ENCODE measurements around the gene NMNAT2.

NMNAT2 gene

GRCh38 chr1:183374825-183375224 lies 43.4 kb downstream of the NMNAT2 start:
- Histone ChIP-seq H3K4me3 (ENCODE audit: low read depth, low read length, poor library complexity, severe bottlenecking) (no peak overlapping the region), H3K4me1 (ENCODE audit: insufficient read depth, low read length, severe bottlenecking) (no peaks in the 10 kb centered on the region), H3K9me3 (ENCODE audit: low read length) (no peaks in the 10 kb centered on the region), H3K27me3 (ENCODE audit: insufficient read depth, low read length) (0 out of 2 replicates have a peak, but pooled peaks cover 4% of the 10 kb centered on the region), H3K9me2 (ENCODE audit: low read depth, low read length) (no peaks in the 10 kb centered on the region), H2AFZ (ENCODE audit: low read length) (no peak overlapping the region), H4K20me1 (ENCODE audit: insufficient read depth, low read length) (no peaks in the 10 kb centered on the region), H3K27ac (ENCODE audit: low read depth, low read length, poor library complexity, severe bottlenecking) (no peak overlapping the region), H3F3A (ENCODE audit: insufficient read depth, low read length) (no peaks in the 10 kb centered on the region), H3K79me2 (ENCODE audit: insufficient read depth, low read length) (no peaks in the 10 kb centered on the region), H3K4me2 (ENCODE audit: low read length) (no peak overlapping the region), H3K9ac (ENCODE audit: low read length) (no peak overlapping the region), H3K36me3 (ENCODE audit: insufficient read depth, low read length) (no peaks in the 10 kb centered on the region)
- TF ChIP-seq CTCF (IDR thresholded peaks at IDR 0.05; ENCODE audit: low read length) (no peak), EZH2 (IDR thresholded peaks at IDR 0.05; ENCODE audit: borderline replicate concordance, low read length) (no peak)

DNA sequence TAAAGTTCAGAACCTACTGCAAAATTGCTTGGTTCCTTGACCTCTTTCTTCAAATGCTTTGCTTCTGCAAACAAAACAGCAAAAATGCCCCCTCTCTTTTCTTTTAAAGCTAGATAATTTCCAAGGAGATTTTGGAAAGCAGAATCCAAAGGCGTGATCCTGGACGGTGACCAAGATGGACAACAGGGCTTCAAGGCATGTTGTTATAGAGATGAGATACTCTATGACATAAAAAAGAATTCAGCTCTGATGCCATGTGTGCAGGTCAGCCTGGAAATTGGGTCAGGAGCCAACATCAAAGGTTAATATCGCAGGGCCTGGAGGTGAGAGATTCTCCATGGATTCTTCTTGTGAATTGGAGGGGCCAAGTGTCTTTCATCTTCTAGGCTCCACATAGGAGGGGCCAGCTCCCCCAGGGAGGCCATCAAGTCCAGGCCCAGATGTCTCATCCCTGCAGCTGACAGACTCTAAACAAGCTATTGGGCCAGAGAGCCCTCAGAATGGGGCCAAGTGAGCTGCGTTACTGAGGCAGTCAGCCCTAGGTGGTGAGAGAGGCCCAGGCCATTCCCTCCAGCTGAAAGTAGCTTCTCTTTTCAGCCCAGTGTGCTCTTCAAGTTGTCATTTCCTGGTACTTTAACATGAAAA lies 45.5 kb downstream of the NMNAT2 start:
- Histone ChIP-seq H2AFZ (ENCODE audit: low read length) (no peak overlapping the region), H3K9ac (ENCODE audit: low read length) (no peak overlapping the region), H3K4me2 (ENCODE audit: low read length) (no peak overlapping the region), H4K20me1 (ENCODE audit: insufficient read depth, low read length) (no peaks in the 10 kb centered on the region), H3K4me3 (ENCODE audit: low read depth, low read length, poor library complexity, severe bottlenecking) (no peak overlapping the region), H3K9me3 (ENCODE audit: low read length) (no peaks in the 10 kb centered on the region), H3K27ac (ENCODE audit: low read depth, low read length, poor library complexity, severe bottlenecking) (no peak overlapping the region), H3K4me1 (ENCODE audit: insufficient read depth, low read length, severe bottlenecking) (no peaks in the 10 kb centered on the region), H3K36me3 (ENCODE audit: insufficient read depth, low read length) (no peaks in the 10 kb centered on the region), H3F3A (ENCODE audit: insufficient read depth, low read length) (no peaks in the 10 kb centered on the region), H3K27me3 (ENCODE audit: insufficient read depth, low read length) (0 out of 2 replicates have a peak, but pooled peaks cover 4% of the 10 kb centered on the region), H3K79me2 (ENCODE audit: insufficient read depth, low read length) (no peaks in the 10 kb centered on the region), H3K9me2 (ENCODE audit: low read depth, low read length) (no peaks in the 10 kb centered on the region)
- no peak for TF ChIP-seq EZH2 (IDR thresholded peaks at IDR 0.05; ENCODE audit: borderline replicate concordance, low read length)

DNA sequence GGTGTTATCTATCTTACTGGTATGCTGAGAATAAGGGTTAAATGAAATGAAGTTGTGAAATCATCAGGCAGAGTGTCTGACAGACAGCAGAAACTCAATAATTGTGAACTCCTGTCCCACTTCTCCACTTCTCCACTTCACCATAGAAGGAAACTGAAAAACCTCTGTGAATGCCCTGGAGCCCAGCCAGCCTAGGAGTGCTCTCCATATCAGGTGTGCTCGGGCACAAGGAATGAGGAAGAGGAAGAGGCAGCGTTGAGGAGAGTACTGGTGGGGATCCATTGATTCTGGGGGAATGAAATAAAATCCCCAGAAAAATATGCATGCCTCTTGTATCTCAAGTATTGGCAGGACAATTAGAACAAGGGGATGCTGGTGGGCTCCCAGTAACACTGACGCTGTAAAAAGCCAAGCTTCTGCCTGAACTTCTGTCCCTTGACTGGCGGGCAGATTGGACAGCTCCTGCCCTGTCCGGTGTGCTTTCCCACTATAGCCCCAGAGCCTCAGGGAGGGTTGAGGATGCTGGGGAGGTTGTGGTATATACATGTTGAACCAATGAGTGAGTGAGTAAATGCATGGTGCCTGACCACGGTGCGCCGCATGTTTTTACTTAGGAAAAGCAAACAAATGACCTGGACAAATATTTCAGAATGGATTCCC lies 47.7 kb downstream of the NMNAT2 start:
- no peaks in the 10 kb centered on the region for H3F3A ChIP-seq (ENCODE audit: insufficient read depth, low read length)
- no peak overlapping the region for H2AFZ ChIP-seq (ENCODE audit: low read length)
- H4K20me1 ChIP-seq (ENCODE audit: insufficient read depth, low read length): no peaks in the 10 kb centered on the region
- H3K27ac ChIP-seq (ENCODE audit: low read depth, low read length, poor library complexity, severe bottlenecking): no peak overlapping the region
- TF ChIP-seq EZH2 (IDR thresholded peaks at IDR 0.05; ENCODE audit: borderline replicate concordance, low read length) (no peak), CTCF (IDR thresholded peaks at IDR 0.05; ENCODE audit: low read length) (no peak)
- no peaks in the 10 kb centered on the region for H3K79me2 ChIP-seq (ENCODE audit: insufficient read depth, low read length)
- H3K9ac ChIP-seq (ENCODE audit: low read length): no peak overlapping the region
- H3K4me1 ChIP-seq (ENCODE audit: insufficient read depth, low read length, severe bottlenecking): no peaks in the 10 kb centered on the region
- no peak overlapping the region for H3K4me2 ChIP-seq (ENCODE audit: low read length)
- H3K9me2 ChIP-seq (ENCODE audit: low read depth, low read length): no peaks in the 10 kb centered on the region
- H3K9me3 ChIP-seq (ENCODE audit: low read length): no peaks in the 10 kb centered on the region
- H3K4me3 ChIP-seq (ENCODE audit: low read depth, low read length, poor library complexity, severe bottlenecking): no peak overlapping the region
- 0 out of 2 replicates have a peak, but pooled peaks cover 4% of the 10 kb centered on the region for H3K27me3 ChIP-seq (ENCODE audit: insufficient read depth, low read length)
- no peaks in the 10 kb centered on the region for H3K36me3 ChIP-seq (ENCODE audit: insufficient read depth, low read length)

Data from OCI-LY1 (cell line).